ENCODE data around the gene PODXL.

DNA sequence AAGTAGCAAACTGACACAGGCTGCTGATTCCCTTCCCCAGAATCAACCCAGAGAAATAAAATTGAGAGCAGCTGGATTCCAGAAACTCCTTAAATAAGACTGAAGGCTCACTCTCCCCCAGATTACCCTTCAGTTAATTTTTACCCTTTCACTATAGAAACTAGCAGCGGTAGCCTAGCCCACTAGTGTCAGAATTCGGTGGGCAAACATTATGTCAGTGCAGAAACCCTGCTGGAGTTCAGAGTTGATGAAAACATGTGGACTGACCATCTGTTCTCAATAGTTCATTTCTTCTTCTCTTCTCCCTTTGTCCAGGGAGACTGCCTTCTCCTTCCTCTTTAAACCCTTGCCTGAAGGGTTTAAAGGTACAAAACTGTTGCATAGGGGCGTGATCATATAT lies 100.1 kb downstream of the PODXL start:
- TF ChIP-seq, protein P1, sequence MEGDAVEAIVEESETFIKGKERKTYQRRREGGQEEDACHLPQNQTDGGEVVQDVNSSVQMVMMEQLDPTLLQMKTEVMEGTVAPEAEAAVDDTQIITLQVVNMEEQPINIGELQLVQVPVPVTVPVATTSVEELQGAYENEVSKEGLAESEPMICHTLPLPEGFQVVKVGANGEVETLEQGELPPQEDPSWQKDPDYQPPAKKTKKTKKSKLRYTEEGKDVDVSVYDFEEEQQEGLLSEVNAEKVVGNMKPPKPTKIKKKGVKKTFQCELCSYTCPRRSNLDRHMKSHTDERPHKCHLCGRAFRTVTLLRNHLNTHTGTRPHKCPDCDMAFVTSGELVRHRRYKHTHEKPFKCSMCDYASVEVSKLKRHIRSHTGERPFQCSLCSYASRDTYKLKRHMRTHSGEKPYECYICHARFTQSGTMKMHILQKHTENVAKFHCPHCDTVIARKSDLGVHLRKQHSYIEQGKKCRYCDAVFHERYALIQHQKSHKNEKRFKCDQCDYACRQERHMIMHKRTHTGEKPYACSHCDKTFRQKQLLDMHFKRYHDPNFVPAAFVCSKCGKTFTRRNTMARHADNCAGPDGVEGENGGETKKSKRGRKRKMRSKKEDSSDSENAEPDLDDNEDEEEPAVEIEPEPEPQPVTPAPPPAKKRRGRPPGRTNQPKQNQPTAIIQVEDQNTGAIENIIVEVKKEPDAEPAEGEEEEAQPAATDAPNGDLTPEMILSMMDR (IDR thresholded peaks at IDR 0.05) = no peak
- no peak for TF ChIP-seq POLR2A (IDR thresholded peaks at IDR 0.05)
- TF ChIP-seq POLR2AphosphoS5 (IDR thresholded peaks at IDR 0.05) = no peak

All from upper lobe of left lung (tissue), 4 donors.